ENCODE measurements around the gene TMEM132A. TPM values are rescaled to one million over a fixed set of nuclear protein-coding genes. Genes with fewer than 3 reads are reported as not detected.

TMEM132A gene
- total and polyA plus RNA-seq, 4 donors, result 0.60 to 1.6 (median 1.1) TPM

- no peak for TF ChIP-seq SP1 (IDR thresholded peaks at IDR 0.05)
- TF ChIP-seq GABPA (IDR thresholded peaks at IDR 0.05 in 1 of 2, conservative IDR thresholded peaks at IDR 0.05 in 1 of 2), result no peak
- no peak for TF ChIP-seq EGR1 (IDR thresholded peaks at IDR 0.05; ENCODE audit: low read depth in 2 of 2)
- no peak for TF ChIP-seq TAF1 (conservative IDR thresholded peaks at IDR 0.05)
- TF ChIP-seq CTCF (IDR thresholded peaks at IDR 0.05; ENCODE audit: low read depth, low read length, missing input control), result no peak
- TF ChIP-seq NR2F2 (IDR thresholded peaks at IDR 0.05), result no peak
- TF ChIP-seq JUND (IDR thresholded peaks at IDR 0.05), result no peak
- TF ChIP-seq FOXA1 (IDR thresholded peaks at IDR 0.05), result no peak
- TF ChIP-seq HNF4A (conservative IDR thresholded peaks at IDR 0.05), result no peak
- no peak for TF ChIP-seq YY1 (IDR thresholded peaks at IDR 0.05)
Observed at GRCh38 chr11:60960405-60960804, 36.1 kb downstream of the TMEM132A start.

GRCh38 chr11:60964801-60965200 is 40.5 kb downstream of the TMEM132A start:
- H3K27me3 ChIP-seq (ENCODE audit: control insufficient read depth in 4 of 4, insufficient read depth in 4 of 4, low read length in 3 of 4), result peaks cover 0 to 6% (median 0%) of the 10 kb centered on the region in 4 donors
- WGBS, result 77% methylated on average over 6 of the region's 6 CpGs
- TF ChIP-seq GABPA (IDR thresholded peaks at IDR 0.05 in 1 of 2, conservative IDR thresholded peaks at IDR 0.05 in 1 of 2), result no peak
- TF ChIP-seq YY1 (IDR thresholded peaks at IDR 0.05), result no peak
- TF ChIP-seq SP1 (IDR thresholded peaks at IDR 0.05), result no peak
- TF ChIP-seq FOXA1 (IDR thresholded peaks at IDR 0.05), result no peak
- TF ChIP-seq NR2F2 (IDR thresholded peaks at IDR 0.05), result no peak
- no peak for TF ChIP-seq RXRA (IDR thresholded peaks at IDR 0.05)
- TF ChIP-seq RAD21 (IDR thresholded peaks at IDR 0.05), result no peak
- no peak for TF ChIP-seq REST (IDR thresholded peaks at IDR 0.05)
- TF ChIP-seq JUND (IDR thresholded peaks at IDR 0.05), result no peak
- TF ChIP-seq FOXA2 (IDR thresholded peaks at IDR 0.05), result no peak
- no peak for TF ChIP-seq ATF3 (IDR thresholded peaks at IDR 0.05)
- no peak for TF ChIP-seq TAF1 (conservative IDR thresholded peaks at IDR 0.05)
- no peak for TF ChIP-seq ZBTB33 (IDR thresholded peaks at IDR 0.05)
- no peak for TF ChIP-seq MAX (IDR thresholded peaks at IDR 0.05)
- no peak for TF ChIP-seq HNF4G (IDR thresholded peaks at IDR 0.05)
- no peak for TF ChIP-seq EGR1 (IDR thresholded peaks at IDR 0.05; ENCODE audit: low read depth in 2 of 2)
- H3K27ac ChIP-seq (ENCODE audit: low read depth in 1 of 2, low read length in 2 of 2), result no peak overlapping the region
- H3K4me3 ChIP-seq (ENCODE audit: low read depth in 1 of 3, low read length in 3 of 3), result no peak overlapping the region
- no peak overlapping the region for H3K9ac ChIP-seq (ENCODE audit: low read depth in 1 of 2, low read length in 2 of 2)
- no peaks in the 10 kb centered on the region for H3K36me3 ChIP-seq (ENCODE audit: control insufficient read depth in 4 of 4, insufficient read depth in 3 of 4, low read depth in 1 of 4, low read length in 3 of 4)
- peaks cover 0 to 2% (median 0%) of the 10 kb centered on the region in 4 donors for H3K4me1 ChIP-seq (ENCODE audit: control insufficient read depth in 4 of 4, insufficient read depth in 4 of 4, low read length in 3 of 4)
- peaks cover 0 to 6% (median 0%) of the 10 kb centered on the region in 4 donors for H3K9me3 ChIP-seq (ENCODE audit: control insufficient read depth in 4 of 4, low read length in 3 of 4)
- no peak for DNase-seq (ENCODE audit: low spot score)

More at GRCh38 chr11:60960405-60960804, 36.1 kb downstream of the TMEM132A start:
- peaks cover 0 to 3% (median 0%) of the 10 kb centered on the region in 4 donors for H3K27me3 ChIP-seq (ENCODE audit: control insufficient read depth in 4 of 4, insufficient read depth in 4 of 4, low read length in 3 of 4)
- no peaks in the 10 kb centered on the region for H3K9me3 ChIP-seq (ENCODE audit: control insufficient read depth in 4 of 4, low read length in 3 of 4)
- H3K36me3 ChIP-seq (ENCODE audit: control insufficient read depth in 4 of 4, insufficient read depth in 3 of 4, low read depth in 1 of 4, low read length in 3 of 4), result no peaks in the 10 kb centered on the region
- no peak overlapping the region for H3K4me3 ChIP-seq (ENCODE audit: low read depth in 1 of 3, low read length in 3 of 3)
- no peak overlapping the region for H3K27ac ChIP-seq (ENCODE audit: low read depth in 1 of 2, low read length in 2 of 2)
- 87% methylated on average over 7 of the region's 7 CpGs for WGBS
- DNase-seq (ENCODE audit: low spot score), result no peak
- H3K4me1 ChIP-seq (ENCODE audit: control insufficient read depth in 4 of 4, insufficient read depth in 4 of 4, low read length in 3 of 4), result no peaks in the 10 kb centered on the region
- H3K9ac ChIP-seq (ENCODE audit: low read depth in 1 of 2, low read length in 2 of 2), result no peak overlapping the region
